Testis (tissue), 3 donors: ENCODE data around the gene CRYBA4. TPM values are rescaled to one million over a fixed set of nuclear protein-coding genes. Genes with fewer than 3 reads are reported as not detected.
A peak's percentile ranks its signal among the peaks of the same experiment; 100 is the strongest.

Experiments
- DNase-seq: peaks from one replicate; pipeline ENCODE4 v3.0.0-alpha.2; 2019
- H3K27ac ChIP-seq, 2 donors: fragments of 200-600 bp; sonication (generic); one replicate each; pipeline ENCODE4 v1.5.1; 2019
- H3K27me3 ChIP-seq: fragments of 200-600 bp; sonication (generic); one replicate; pipeline ENCODE4 v1.5.1; 2019
- H3K36me3 ChIP-seq: fragments of 200-600 bp; sonication (generic); one replicate; pipeline ENCODE4 v1.5.1; 2017; ENCODE audit warnings: low read depth; ENCODE audit errors: missing control alignments
- H3K4me1 ChIP-seq: fragments of 200-600 bp; sonication (generic); one replicate; pipeline ENCODE4 v1.5.1; 2019
- H3K4me3 ChIP-seq, 2 donors: fragments of 200-600 bp; sonication (generic); one replicate each; pipeline ENCODE4 v1.5.1; 2017 to 2019
- H3K9me3 ChIP-seq: fragments of 200-600 bp; sonication (generic); one replicate; pipeline ENCODE4 v1.5.1; 2017
- CTCF ChIP-seq, 3 experiments: fragments of 450-650 bp in 2 of 3; fragments of 200-600 bp in 1 of 3; sonication (generic) in 1 of 3; IDR thresholded peaks; one replicate each; pipeline ENCODE4 v1.5.1; 2016 to 2019; ENCODE audit warnings: antibody characterized with exemption in 3 of 3, mild to moderate bottlenecking in 2 of 3, moderate library complexity in 1 of 3
- POLR2A ChIP-seq: fragments of 450-650 bp; IDR thresholded peaks from one replicate; pipeline ENCODE4 v1.6.1; 2017; ENCODE audit warnings: antibody characterized with exemption, mild to moderate bottlenecking, moderate library complexity
- WGBS, 2 donors: methylation state at CpG; one replicate each; pipeline ENCODE4 v1.1.5; 2018; 5-methylcytosine and 5-hydroxymethylcytosine counted together
- intact Hi-C: fragments of 100-400 bp; cut with DNase I; formaldehyde crosslinking; loops from one replicate; pipeline ENCODE4 v1.15.1; 2023; ENCODE audit warnings: low total_unique reads
- polyA plus RNA-seq: library from polyadenylated mRNA; stranded (reverse); fragments of 350-450 nt; fragmentation: Illumina TruSeq; extraction: RNeasy Lipid Tissue Mini Kit (QIAGEN cat#74804); gene quantifications from one replicate; pipeline ENCODE4 v1.2.3, GENCODE V29; 2014; ENCODE audit warnings: low read depth, low replicate concordance; ENCODE audit not compliant: insufficient read depth
- total RNA-seq, 2 donors: library from RNA; depleted of rRNA; stranded (reverse); fragments of >200 nt; gene quantifications; one replicate each; pipeline ENCODE4 v1.2.3, GENCODE V29; 2016

CRYBA4 gene
- total and polyA plus RNA-seq, 3 donors from 2014 or later: 0.93 to 2.6 (median 2.3) TPM

- H3K27me3 ChIP-seq: no peaks in the 10 kb centered on the region
- no peaks in the 10 kb centered on the region for H3K36me3 ChIP-seq
- no peaks in the 10 kb centered on the region for H3K9me3 ChIP-seq
- intact Hi-C loops: no loop called here
- no peak for TF ChIP-seq POLR2A
- no peak for TF ChIP-seq CTCF (IDR thresholded peaks at IDR 0.05)
- no peak overlapping the region for H3K27ac ChIP-seq
- H3K4me3 ChIP-seq: no peak overlapping the region
- H3K4me1 ChIP-seq: peaks cover 10% of the 10 kb centered on the region
- 76 to 81% methylated on average over 4 of the region's 4 CpGs for WGBS, 2 donors
- DNase-seq: no peak
Measured at GRCh38 chr22:26670459-26670858, 48.7 kb downstream of the CRYBA4 start.

GRCh38 chr22:26671317-26672059 lies 49.7 kb downstream of the CRYBA4 start:
- Histone ChIP-seq H3K27me3 (no peaks in the 10 kb centered on the region), H3K36me3 (no peaks in the 10 kb centered on the region), H3K4me1 (peaks cover 10% of the 10 kb centered on the region), H3K27ac (peak overlapping the region; percentile 92 to 97), H3K9me3 (no peaks in the 10 kb centered on the region), H3K4me3 (no peak overlapping the region)
- no peak for DNase-seq
- TF ChIP-seq CTCF (IDR thresholded peaks at IDR 0.05): no peak
- no peak for TF ChIP-seq POLR2A
- intact Hi-C loops: no loop called here
- 76 to 80% methylated on average over 9 of the region's 15 CpGs for WGBS, 2 donors

- Histone ChIP-seq H3K4me1 (peaks cover 10% of the 10 kb centered on the region), H3K9me3 (no peaks in the 10 kb centered on the region), H3K27me3 (no peaks in the 10 kb centered on the region), H3K27ac (peak overlapping the region; percentile 92 to 97), H3K36me3 (no peaks in the 10 kb centered on the region), H3K4me3 (peak overlapping the region; percentile 73 to 78)
- TF ChIP-seq CTCF (IDR thresholded peaks at IDR 0.05): no peak
- no peak for TF ChIP-seq POLR2A
- intact Hi-C loops: no loop called here
- WGBS, 2 donors: 68 to 75% methylated on average over 8 of the region's 8 CpGs
- no peak for DNase-seq
Measured at GRCh38 chr22:26672060-26672471, 50.3 kb downstream of the CRYBA4 start.

GRCh38 chr22:26672590-26673468 lies 51.1 kb downstream of the CRYBA4 start:
- intact Hi-C loops: no loop called here
- Histone ChIP-seq H3K9me3 (no peaks in the 10 kb centered on the region), H3K27me3 (no peaks in the 10 kb centered on the region), H3K36me3 (no peaks in the 10 kb centered on the region), H3K27ac (peak overlapping the region; percentile 92 to 97), H3K4me1 (peaks cover 10% of the 10 kb centered on the region), H3K4me3 (peak overlapping the region; percentile 73 to 78)
- DNase-seq: peak; percentile 96
- TF ChIP-seq POLR2A (no peak), CTCF (IDR thresholded peaks at IDR 0.05) (peak; percentile 34 to 65 (median 39))
- 0 to 1% methylated on average over 36 of the region's 36 CpGs for WGBS, 2 donors
